Measurements from ENCODE around the gene FBN1. TPM values are rescaled to one million over a fixed set of nuclear protein-coding genes. Genes with fewer than 3 reads are reported as not detected.

FBN1 gene
- total RNA-seq, 1 donor from 2014 or later: 102 TPM

- Histone ChIP-seq H3K27me3 (no peaks in the 10 kb centered on the region), H3K27ac (peak overlapping the region; percentile 31), H3K9me3 (no peaks in the 10 kb centered on the region), H3K4me1 (peaks cover 31% of the 10 kb centered on the region), H3K4me3 (no peak overlapping the region), H3K36me3 (no peaks in the 10 kb centered on the region)
- no peak for DNase-seq (ENCODE audit: extremely low spot score in 2 of 2)
- no peak for TF ChIP-seq POLR2AphosphoS5 (IDR thresholded peaks at IDR 0.05; ENCODE audit: insufficient read depth in 1 of 2, low read depth in 1 of 2)
- TF ChIP-seq CTCF (IDR thresholded peaks at IDR 0.05): no peak
- no peak for TF ChIP-seq POLR2A (IDR thresholded peaks at IDR 0.05)
- intact Hi-C loops (cut with DNase I): loop anchor here (10.0 kb wide), 1 partner anchor 98 kb away; the partner anchor contains the start of gene FBN1
These were observed 98.2 kb downstream of the FBN1 start for GRCh38 chr15:48547286-48547685.

- peaks cover 31% of the 10 kb centered on the region for H3K4me1 ChIP-seq
- TF ChIP-seq POLR2A (IDR thresholded peaks at IDR 0.05) (no peak), POLR2AphosphoS5 (IDR thresholded peaks at IDR 0.05; ENCODE audit: insufficient read depth in 1 of 2, low read depth in 1 of 2) (no peak), CTCF (IDR thresholded peaks at IDR 0.05) (no peak)
- DNase-seq (ENCODE audit: extremely low spot score in 2 of 2): no peak
- H3K9me3 ChIP-seq: no peaks in the 10 kb centered on the region
- no peak overlapping the region for H3K4me3 ChIP-seq
- H3K27ac ChIP-seq: peak overlapping the region; percentile 31
- intact Hi-C loops (cut with DNase I): loop anchor here (10.0 kb wide), 1 partner anchor 99 kb away; the partner anchor contains the start of gene FBN1
- no peaks in the 10 kb centered on the region for H3K27me3 ChIP-seq
- H3K36me3 ChIP-seq: no peaks in the 10 kb centered on the region
These were observed 99.2 kb downstream of the FBN1 start for GRCh38 chr15:48546296-48546695.

- peaks cover 31% of the 10 kb centered on the region for H3K4me1 ChIP-seq
- H3K9me3 ChIP-seq: no peaks in the 10 kb centered on the region
- no peak for DNase-seq (ENCODE audit: extremely low spot score in 2 of 2)
- no peaks in the 10 kb centered on the region for H3K36me3 ChIP-seq
- no peak overlapping the region for H3K4me3 ChIP-seq
- intact Hi-C loops (cut with DNase I): loop anchor here (10.0 kb wide), 1 partner anchor 100 kb away; the partner anchor contains the start of gene FBN1
- TF ChIP-seq CTCF (IDR thresholded peaks at IDR 0.05) (no peak), POLR2AphosphoS5 (IDR thresholded peaks at IDR 0.05; ENCODE audit: insufficient read depth in 1 of 2, low read depth in 1 of 2) (no peak), POLR2A (IDR thresholded peaks at IDR 0.05) (no peak)
- peak overlapping the region; percentile 11 for H3K27ac ChIP-seq
- H3K27me3 ChIP-seq: no peaks in the 10 kb centered on the region
These were observed 100.7 kb downstream of the FBN1 start for GRCh38 chr15:48544778-48545177.

GRCh38 chr15:48541341-48542278 is 103.9 kb downstream of the FBN1 start:
- TF ChIP-seq CTCF (IDR thresholded peaks at IDR 0.05) (no peak), POLR2A (IDR thresholded peaks at IDR 0.05) (no peak), POLR2AphosphoS5 (IDR thresholded peaks at IDR 0.05; ENCODE audit: insufficient read depth in 1 of 2, low read depth in 1 of 2) (no peak)
- Histone ChIP-seq H3K27ac (peak overlapping the region; percentile 59), H3K4me3 (no peak overlapping the region), H3K9me3 (no peaks in the 10 kb centered on the region), H3K27me3 (no peaks in the 10 kb centered on the region), H3K36me3 (no peaks in the 10 kb centered on the region), H3K4me1 (peaks cover 33% of the 10 kb centered on the region)
- intact Hi-C loops (cut with DNase I): loop anchor here (10.0 kb wide), 1 partner anchor 103 kb away; the partner anchor contains the start of gene FBN1
- no peak for DNase-seq (ENCODE audit: extremely low spot score in 2 of 2)

All from vagina (tissue), 2 donors.